HL-60 (cell line): ENCODE measurements around the gene KATNAL1.

ENCODE experiments used
- CTCF ChIP-seq: IDR thresholded peaks from one replicate; pipeline ENCODE4 v1.5.1; 2011; ENCODE audit warnings: low read length, control low read depth, inconsistent platforms; ENCODE audit not compliant: insufficient read depth
- REST ChIP-seq: IDR thresholded peaks from 2 replicates; pipeline ENCODE4 v1.6.1; 2012; ENCODE audit warnings: low read depth; ENCODE audit not compliant: insufficient replicate concordance

- TF ChIP-seq CTCF, result no peak
- TF ChIP-seq REST, result no peak
Measured at GRCh38 chr13:30292325-30292724, 15.0 kb downstream of the KATNAL1 start.
